Hepatocyte (in vitro differentiated cells): ENCODE data around the gene RABGAP1. TPM values are rescaled to one million over a fixed set of nuclear protein-coding genes. Genes with fewer than 3 reads are reported as not detected.

Experiments used
- DNase-seq: peaks from one replicate; pipeline ENCODE4 v3.0.0-alpha.2; 2016; ENCODE audit warnings: low spot score
- H2AFZ ChIP-seq: fragments of 200-600 bp; sonication (generic); 2 replicates; pipeline ENCODE4 v1.6.0; 2016; ENCODE audit warnings: antibody characterized with exemption, mild to moderate bottlenecking
- H3K27ac ChIP-seq: fragments of 200-600 bp; sonication (generic); 2 replicates; pipeline ENCODE4 v1.5.1; 2016; ENCODE audit warnings: mild to moderate bottlenecking
- H3K27me3 ChIP-seq: fragments of 200-600 bp; sonication (generic); 2 replicates; pipeline ENCODE4 v1.6.1; 2016
- H3K36me3 ChIP-seq: fragments of 200-600 bp; sonication (generic); replicated peaks from 2 replicates; pipeline ENCODE4 v1.5.1; 2016; ENCODE audit warnings: low read depth; ENCODE audit not compliant: insufficient read depth
- H3K4me1 ChIP-seq: fragments of 200-600 bp; sonication (generic); 2 replicates; pipeline ENCODE4 v1.5.1; 2016; ENCODE audit warnings: mild to moderate bottlenecking, moderate library complexity; ENCODE audit not compliant: insufficient read depth
- H3K4me2 ChIP-seq: fragments of 200-600 bp; sonication (generic); 2 replicates; pipeline ENCODE4 v1.6.0; 2016
- H3K4me3 ChIP-seq: fragments of 200-600 bp; sonication (generic); 2 replicates; pipeline ENCODE4 v1.5.1; 2016; ENCODE audit warnings: mild to moderate bottlenecking
- H3K79me2 ChIP-seq: fragments of 200-600 bp; sonication (generic); 2 replicates; pipeline ENCODE4 v1.6.0; 2017; ENCODE audit warnings: mild to moderate bottlenecking
- H3K9me2 ChIP-seq: fragments of 200-600 bp; sonication (generic); replicated peaks from 2 replicates; pipeline ENCODE4 v1.6.0; 2017; ENCODE audit warnings: mild to moderate bottlenecking; ENCODE audit not compliant: insufficient read depth
- H3K9me3 ChIP-seq: fragments of 200-600 bp; sonication (generic); 2 replicates; pipeline ENCODE4 v1.5.1; 2016; ENCODE audit warnings: low read depth, mild to moderate bottlenecking
- H4K20me1 ChIP-seq: fragments of 200-600 bp; sonication (generic); 2 replicates; pipeline ENCODE4 v1.6.0; 2016; ENCODE audit warnings: mild to moderate bottlenecking; ENCODE audit not compliant: insufficient read depth, poor library complexity, severe bottlenecking
- EZH2 ChIP-seq: fragments of 200-600 bp; sonication (generic); IDR thresholded peaks from 2 replicates; pipeline ENCODE4 v1.6.1; 2016; ENCODE audit warnings: antibody characterized with exemption, mild to moderate bottlenecking, borderline replicate concordance
- EZH2phosphoT487 ChIP-seq: fragments of 200-600 bp; sonication (generic); IDR thresholded peaks from one replicate; pipeline ENCODE4 v1.6.1; 2018; ENCODE audit warnings: antibody characterized with exemption, mild to moderate bottlenecking, low read depth, moderate library complexity; ENCODE audit not compliant: unreplicated experiment, severe bottlenecking
- WGBS: methylation state at CpG from one replicate; pipeline ENCODE4 v1.1.6; 2016; ENCODE audit warnings: low lambda C conversion rate; ENCODE audit errors: missing lambda C conversion rate; 5-methylcytosine and 5-hydroxymethylcytosine counted together
- polyA plus RNA-seq: library from polyadenylated mRNA; unstranded; fragments of >200 nt; fragmentation: Nextera tagmentation; extraction: Ambion mirVana; gene quantifications from 2 replicates; pipeline ENCODE4 v1.2.1, GENCODE V29; 2016
- total RNA-seq: library from RNA; depleted of rRNA; stranded (reverse); fragments of >200 nt; gene quantifications from 2 replicates; pipeline ENCODE4 v1.2.3, GENCODE V29; 2014
- TF ChIP-seq, protein P1 (sequence below): fragments of 200-600 bp; sonication (generic); IDR thresholded peaks from 2 replicates; pipeline ENCODE4 v1.5.1; 2016; ENCODE audit warnings: antibody characterized with exemption, mild to moderate bottlenecking; ENCODE audit not compliant: poor library complexity

The RABGAP1 gene
- total and polyA plus RNA-seq, 2 experiments from 2014 or later: 26.8 to 58.4 TPM

GRCh38 chr9:123127512-123128075, 186.8 kb downstream of the RABGAP1 start:
- H3K27me3 ChIP-seq: no peaks in the 10 kb centered on the region
- no peak for TF ChIP-seq EZH2
- no peak for TF ChIP-seq EZH2phosphoT487
- TF ChIP-seq, protein P1, sequence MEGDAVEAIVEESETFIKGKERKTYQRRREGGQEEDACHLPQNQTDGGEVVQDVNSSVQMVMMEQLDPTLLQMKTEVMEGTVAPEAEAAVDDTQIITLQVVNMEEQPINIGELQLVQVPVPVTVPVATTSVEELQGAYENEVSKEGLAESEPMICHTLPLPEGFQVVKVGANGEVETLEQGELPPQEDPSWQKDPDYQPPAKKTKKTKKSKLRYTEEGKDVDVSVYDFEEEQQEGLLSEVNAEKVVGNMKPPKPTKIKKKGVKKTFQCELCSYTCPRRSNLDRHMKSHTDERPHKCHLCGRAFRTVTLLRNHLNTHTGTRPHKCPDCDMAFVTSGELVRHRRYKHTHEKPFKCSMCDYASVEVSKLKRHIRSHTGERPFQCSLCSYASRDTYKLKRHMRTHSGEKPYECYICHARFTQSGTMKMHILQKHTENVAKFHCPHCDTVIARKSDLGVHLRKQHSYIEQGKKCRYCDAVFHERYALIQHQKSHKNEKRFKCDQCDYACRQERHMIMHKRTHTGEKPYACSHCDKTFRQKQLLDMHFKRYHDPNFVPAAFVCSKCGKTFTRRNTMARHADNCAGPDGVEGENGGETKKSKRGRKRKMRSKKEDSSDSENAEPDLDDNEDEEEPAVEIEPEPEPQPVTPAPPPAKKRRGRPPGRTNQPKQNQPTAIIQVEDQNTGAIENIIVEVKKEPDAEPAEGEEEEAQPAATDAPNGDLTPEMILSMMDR: no peak
- no peak overlapping the region for H2AFZ ChIP-seq
- H3K4me3 ChIP-seq: no peak overlapping the region
- no peaks in the 10 kb centered on the region for H3K4me1 ChIP-seq
- no peaks in the 10 kb centered on the region for H3K9me2 ChIP-seq
- H3K36me3 ChIP-seq: no peaks in the 10 kb centered on the region
- no peak overlapping the region for H3K27ac ChIP-seq
- no peak for DNase-seq
- 97% methylated on average over 3 of the region's 3 CpGs for WGBS
- H3K9me3 ChIP-seq: no peaks in the 10 kb centered on the region
- H4K20me1 ChIP-seq: no peaks in the 10 kb centered on the region
- no peak overlapping the region for H3K4me2 ChIP-seq
- no peaks in the 10 kb centered on the region for H3K79me2 ChIP-seq

DNA sequence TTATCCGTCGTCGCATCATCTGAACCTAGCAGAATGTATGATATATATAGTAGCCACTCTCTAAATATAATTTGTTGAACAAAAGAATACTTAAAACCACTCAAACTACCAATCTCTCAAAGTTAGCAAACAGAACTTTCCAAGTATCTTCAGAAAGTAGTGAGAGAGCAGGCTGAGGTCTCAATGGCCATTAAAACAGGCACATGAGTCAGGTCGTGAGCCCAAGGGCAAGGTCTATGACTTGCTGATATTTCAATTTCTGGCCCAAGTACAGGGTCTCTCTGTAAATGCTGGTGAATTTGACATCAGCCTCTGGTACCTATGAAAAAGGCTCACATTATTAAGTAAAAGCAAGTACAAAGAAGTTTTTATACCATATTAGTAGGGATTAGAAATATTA, 187.8 kb downstream of the RABGAP1 start:
- TF ChIP-seq EZH2: no peak
- TF ChIP-seq, protein P1: no peak
- no peak for TF ChIP-seq EZH2phosphoT487
- no peaks in the 10 kb centered on the region for H3K4me1 ChIP-seq
- WGBS: 98% methylated on average over 4 of the region's 4 CpGs
- H3K79me2 ChIP-seq: no peaks in the 10 kb centered on the region
- H3K27ac ChIP-seq: no peak overlapping the region
- no peaks in the 10 kb centered on the region for H3K9me3 ChIP-seq
- no peaks in the 10 kb centered on the region for H4K20me1 ChIP-seq
- H3K27me3 ChIP-seq: no peaks in the 10 kb centered on the region
- H3K36me3 ChIP-seq: no peaks in the 10 kb centered on the region
- no peak overlapping the region for H3K4me3 ChIP-seq
- no peak for DNase-seq
- no peak overlapping the region for H2AFZ ChIP-seq
- H3K9me2 ChIP-seq: no peaks in the 10 kb centered on the region
- H3K4me2 ChIP-seq: no peak overlapping the region

DNA sequence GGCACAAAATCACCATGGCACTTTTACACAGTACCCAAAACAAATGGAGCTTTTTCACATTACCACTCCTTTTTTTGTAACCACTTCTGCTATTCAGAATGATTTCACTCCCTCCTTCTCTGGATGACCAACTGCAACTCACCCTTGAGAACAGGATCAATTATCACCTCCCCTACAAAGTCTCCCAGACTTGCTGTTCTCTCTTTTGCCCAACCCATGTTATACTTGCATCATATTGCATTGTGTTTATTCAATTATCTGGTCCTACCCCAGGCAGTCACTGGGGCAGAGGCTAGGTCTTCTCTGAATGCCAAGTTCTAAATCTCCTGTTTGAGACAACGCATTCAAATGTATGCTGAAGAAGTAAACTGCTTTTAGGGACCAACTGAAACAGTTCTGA, 188.6 kb downstream of the RABGAP1 start:
- H3K79me2 ChIP-seq: no peaks in the 10 kb centered on the region
- no peaks in the 10 kb centered on the region for H4K20me1 ChIP-seq
- H3K36me3 ChIP-seq: no peaks in the 10 kb centered on the region
- DNase-seq: no peak
- H3K9me3 ChIP-seq: no peaks in the 10 kb centered on the region
- 100% methylated on average over 1 of the region's 1 CpG for WGBS
- H3K4me3 ChIP-seq: no peak overlapping the region
- H3K4me2 ChIP-seq: no peak overlapping the region
- H3K9me2 ChIP-seq: no peaks in the 10 kb centered on the region
- no peak overlapping the region for H3K27ac ChIP-seq
- no peak for TF ChIP-seq EZH2
- no peak for TF ChIP-seq EZH2phosphoT487
- TF ChIP-seq, protein P1: no peak
- H2AFZ ChIP-seq: no peak overlapping the region
- H3K4me1 ChIP-seq: no peaks in the 10 kb centered on the region
- H3K27me3 ChIP-seq: no peaks in the 10 kb centered on the region

- Histone ChIP-seq H3K9me2 (no peaks in the 10 kb centered on the region), H2AFZ (no peak overlapping the region), H3K4me2 (no peak overlapping the region), H3K36me3 (no peaks in the 10 kb centered on the region), H3K27ac (no peak overlapping the region), H3K27me3 (no peaks in the 10 kb centered on the region), H3K4me1 (no peaks in the 10 kb centered on the region), H3K9me3 (no peaks in the 10 kb centered on the region), H3K4me3 (no peak overlapping the region), H4K20me1 (no peaks in the 10 kb centered on the region), H3K79me2 (no peaks in the 10 kb centered on the region)
- TF ChIP-seq, protein P1: no peak
- TF ChIP-seq EZH2: no peak
- no peak for TF ChIP-seq EZH2phosphoT487
- 57% methylated on average over 1 of the region's 1 CpG for WGBS
- no peak for DNase-seq
Observed at GRCh38 chr9:123131258-123131657, 190.4 kb downstream of the RABGAP1 start.
